ENCODE results near the gene FBXW4. TPM values are rescaled to one million over a fixed set of nuclear protein-coding genes. Genes with fewer than 3 reads are reported as not detected.
A peak's percentile ranks its signal among the peaks of the same experiment; 100 is the strongest.

The FBXW4 gene
- total RNA-seq = 55.5 TPM
- long read RNA-seq, partial matches to known transcripts = 7 of 17 reads
- long read RNA-seq, other reads (novel, unspliced or antisense) = 5 of 17 reads

GRCh38 chr10:101694674-101695403 lies at the start of gene FBXW4:
Gene FBXW4 (minus strand): TSS chr10:101695170. CDS start chr10:101695105, 65 bp downstream.
- peak; percentile 91 for DNase-seq (ENCODE audit: low spot score)

GRCh38 chr10:101744267-101744666 lies 49.3 kb upstream of the FBXW4 start:
- no peak for DNase-seq (ENCODE audit: low spot score)

- DNase-seq (ENCODE audit: low spot score) = no peak
Observed at GRCh38 chr10:101741938-101742337, 47.0 kb upstream of the FBXW4 start.

GRCh38 chr10:101736666-101737065 lies 41.7 kb upstream of the FBXW4 start:
- DNase-seq (ENCODE audit: low spot score) = no peak

GRCh38 chr10:101732096-101732495 lies 37.1 kb upstream of the FBXW4 start:
- DNase-seq (ENCODE audit: low spot score) = no peak

- DNase-seq (ENCODE audit: low spot score) = no peak
Observed at GRCh38 chr10:101726115-101726387, 31.1 kb upstream of the FBXW4 start.

GRCh38 chr10:101725296-101726114 lies 30.5 kb upstream of the FBXW4 start:
- no peak for DNase-seq (ENCODE audit: low spot score)

- DNase-seq (ENCODE audit: low spot score) = no peak
Observed at GRCh38 chr10:101724446-101724845, 29.5 kb upstream of the FBXW4 start.

- DNase-seq (ENCODE audit: low spot score) = no peak
Observed at GRCh38 chr10:101723176-101723575, 28.2 kb upstream of the FBXW4 start.

- no peak for DNase-seq (ENCODE audit: low spot score)
Observed at GRCh38 chr10:101721806-101722205, 26.8 kb upstream of the FBXW4 start.

- no peak for DNase-seq (ENCODE audit: low spot score)
Observed at GRCh38 chr10:101720606-101721230, 25.7 kb upstream of the FBXW4 start.

GRCh38 chr10:101718690-101719275 lies 23.8 kb upstream of the FBXW4 start:
- DNase-seq (ENCODE audit: low spot score) = no peak

- no peak for DNase-seq (ENCODE audit: low spot score)
Observed at GRCh38 chr10:101716891-101717659, 22.1 kb upstream of the FBXW4 start.

- no peak for DNase-seq (ENCODE audit: low spot score)
Observed at GRCh38 chr10:101712997-101713396, 18.0 kb upstream of the FBXW4 start.

- no peak for DNase-seq (ENCODE audit: low spot score)
Observed at GRCh38 chr10:101710793-101711192, 15.8 kb upstream of the FBXW4 start.

GRCh38 chr10:101710059-101710695 lies 15.2 kb upstream of the FBXW4 start:
- no peak for DNase-seq (ENCODE audit: low spot score)

GRCh38 chr10:101709359-101710058 lies 14.5 kb upstream of the FBXW4 start:
- DNase-seq (ENCODE audit: low spot score) = no peak

GRCh38 chr10:101708870-101709269 lies 13.9 kb upstream of the FBXW4 start:
- no peak for DNase-seq (ENCODE audit: low spot score)

- no peak for DNase-seq (ENCODE audit: low spot score)
Observed at GRCh38 chr10:101708073-101708472, 13.1 kb upstream of the FBXW4 start.

- no peak for DNase-seq (ENCODE audit: low spot score)
Observed at GRCh38 chr10:101704331-101704730, 9.4 kb upstream of the FBXW4 start.

All from mesenteric fat pad (tissue), 1 donor.